HG02870 (cell line): ENCODE results near the gene TTC31.
A peak's percentile ranks its signal among the peaks of the same experiment; 100 is the strongest.
"Not testable (repeated sequence)": the region's sequence is repeated elsewhere in the genome, so short reads cannot be mapped to it uniquely, and the experiment has no call there.

Experiments
- ATAC-seq: cut with Tn5 transposase; IDR thresholded peaks from one replicate; pipeline ENCODE4 v1.9.1; 2021; ENCODE audit warnings: mild to moderate bottlenecking, moderate library complexity; ENCODE audit not compliant: unreplicated experiment

The TTC31 gene

GRCh38 chr2:74457129-74457548, 25.7 kb upstream of the TTC31 start:
- no peak for ATAC-seq

- ATAC-seq = peak; percentile 31
Measured at GRCh38 chr2:74457549-74458131, 25.2 kb upstream of the TTC31 start.

- ATAC-seq = peak; percentile 82
Measured at GRCh38 chr2:74458132-74458937, 24.5 kb upstream of the TTC31 start, which contains the start of gene WBP1. Gene WBP1 (plus strand): TSS chr2:74458438. CDS start chr2:74458603, 165 bp downstream.

- ATAC-seq = no peak
Measured at GRCh38 chr2:74458938-74459363, 23.9 kb upstream of the TTC31 start.

- not testable (repeated sequence) for ATAC-seq
Measured at GRCh38 chr2:74459503-74460118, 23.3 kb upstream of the TTC31 start.

- ATAC-seq = not testable (repeated sequence)
Measured at GRCh38 chr2:74460187-74460586, 22.7 kb upstream of the TTC31 start.

- no peak for ATAC-seq
Measured at GRCh38 chr2:74461187-74462053, 21.5 kb upstream of the TTC31 start.

- ATAC-seq = no peak
Measured at GRCh38 chr2:74462054-74462785, 20.7 kb upstream of the TTC31 start.

- ATAC-seq = no peak
Measured at GRCh38 chr2:74462786-74463105, 20.1 kb upstream of the TTC31 start.

GRCh38 chr2:74464406-74464805, 18.5 kb upstream of the TTC31 start:
- ATAC-seq = no peak

GRCh38 chr2:74470742-74471141, 12.1 kb upstream of the TTC31 start:
- not testable (repeated sequence) for ATAC-seq

GRCh38 chr2:74471332-74472065, 11.4 kb upstream of the TTC31 start:
- no peak for ATAC-seq

GRCh38 chr2:74472086-74472944, 10.6 kb upstream of the TTC31 start, which contains the start of gene MRPL53:
Gene MRPL53 (minus strand): TSS chr2:74472680. CDS start chr2:74472660, 20 bp downstream.
- ATAC-seq = peak; percentile 80

- ATAC-seq = no peak
Measured at GRCh38 chr2:74472945-74473258, 10.0 kb upstream of the TTC31 start.

- no peak for ATAC-seq
Measured at GRCh38 chr2:74474481-74474880, 8.4 kb upstream of the TTC31 start.

GRCh38 chr2:74474899-74475298, 8.0 kb upstream of the TTC31 start:
- ATAC-seq = no peak

GRCh38 chr2:74481431-74481830, 1.4 kb upstream of the TTC31 start:
- no peak for ATAC-seq

- ATAC-seq = peak; percentile 38
Measured at GRCh38 chr2:74481961-74482800, 700 bp upstream of the TTC31 start.
